KMS-11 (cell line): ENCODE data around the gene RRAS2.
"Not testable (repeated sequence)": the region's sequence is repeated elsewhere in the genome, so short reads cannot be mapped to it uniquely, and the experiment has no call there.

Experiments
- H2AFZ ChIP-seq: fragments of 200-600 bp; sonication (generic); 2 replicates; pipeline ENCODE4 v1.6.1; 2016; ENCODE audit warnings: antibody characterized with exemption, mixed run types, low read depth
- H3K27ac ChIP-seq: fragments of 200-600 bp; sonication (generic); 2 replicates; pipeline ENCODE4 v1.6.1; 2016; ENCODE audit warnings: mild to moderate bottlenecking, mixed run types
- H3K27me3 ChIP-seq: fragments of 200-600 bp; sonication (generic); 2 replicates; pipeline ENCODE4 v1.6.1; 2017; ENCODE audit warnings: mild to moderate bottlenecking, low read depth, mixed run types, moderate library complexity; ENCODE audit not compliant: insufficient read depth
- H3K36me3 ChIP-seq: fragments of 200-600 bp; sonication (generic); 2 replicates; pipeline ENCODE4 v1.6.1; 2017; ENCODE audit warnings: mild to moderate bottlenecking, mixed run types; ENCODE audit not compliant: insufficient read depth
- H3K4me1 ChIP-seq: fragments of 200-600 bp; sonication (generic); 2 replicates; pipeline ENCODE4 v1.6.1; 2016; ENCODE audit warnings: mild to moderate bottlenecking, low read depth, mixed run types; ENCODE audit not compliant: poor library complexity, severe bottlenecking
- H3K4me2 ChIP-seq: fragments of 200-600 bp; sonication (generic); 2 replicates; pipeline ENCODE4 v1.7.0; 2016; ENCODE audit warnings: mild to moderate bottlenecking, mixed run types
- H3K4me3 ChIP-seq: fragments of 200-600 bp; sonication (generic); IDR thresholded peaks from 2 replicates; pipeline ENCODE4 v1.6.1; 2017; ENCODE audit warnings: low read depth, low read length, mixed read lengths; ENCODE audit not compliant: insufficient read depth
- H3K79me2 ChIP-seq: fragments of 200-600 bp; sonication (generic); 2 replicates; pipeline ENCODE4 v1.6.1; 2016; ENCODE audit warnings: low read depth, mixed run types; ENCODE audit not compliant: insufficient read depth
- H3K9ac ChIP-seq: fragments of 200-600 bp; sonication (generic); 2 replicates; pipeline ENCODE4 v1.6.1; 2016; ENCODE audit warnings: mild to moderate bottlenecking, mixed run types
- H4K20me1 ChIP-seq: fragments of 200-600 bp; sonication (generic); 2 replicates; pipeline ENCODE4 v1.6.1; 2016; ENCODE audit warnings: mild to moderate bottlenecking, mixed run types; ENCODE audit not compliant: insufficient read depth
- CTCF ChIP-seq: fragments of 200-600 bp; sonication (generic); conservative IDR thresholded peaks from 2 replicates; pipeline ENCODE4 v1.6.1; 2017; ENCODE audit warnings: low read depth, mild to moderate bottlenecking, antibody characterized with exemption, low read length, moderate library complexity, mixed read lengths

RRAS2 gene

GRCh38 chr11:14347991-14348390, 11.0 kb downstream of the RRAS2 start:
- H3K79me2 ChIP-seq = no peaks in the 10 kb centered on the region; the same call in 1 of the 2 replicates
- no peak overlapping the region for H3K4me3 ChIP-seq
- H2AFZ ChIP-seq = no peak overlapping the region
- peaks cover 6% of the 10 kb centered on the region for H3K4me1 ChIP-seq
- H3K9ac ChIP-seq = no peak overlapping the region
- no peaks in the 10 kb centered on the region for H3K27me3 ChIP-seq
- no peaks in the 10 kb centered on the region for H3K36me3 ChIP-seq
- H3K4me2 ChIP-seq = no peak overlapping the region
- no peaks in the 10 kb centered on the region for H4K20me1 ChIP-seq
- no peak for TF ChIP-seq CTCF
- H3K27ac ChIP-seq = no peak overlapping the region

GRCh38 chr11:14347494-14347893, 11.5 kb downstream of the RRAS2 start:
- Histone ChIP-seq H3K4me2 (no peak overlapping the region), H4K20me1 (no peaks in the 10 kb centered on the region), H3K4me3 (no peak overlapping the region), H3K9ac (no peak overlapping the region), H3K36me3 (no peaks in the 10 kb centered on the region), H3K79me2 (no peaks in the 10 kb centered on the region; the same call in 1 of the 2 replicates), H3K4me1 (peaks cover 11% of the 10 kb centered on the region), H3K27ac (no peak overlapping the region), H3K27me3 (no peaks in the 10 kb centered on the region), H2AFZ (no peak overlapping the region)
- no peak for TF ChIP-seq CTCF

GRCh38 chr11:14346303-14346955, 12.6 kb downstream of the RRAS2 start:
- no peaks in the 10 kb centered on the region for H4K20me1 ChIP-seq
- no peak overlapping the region for H2AFZ ChIP-seq
- no peak overlapping the region for H3K9ac ChIP-seq
- no peaks in the 10 kb centered on the region for H3K36me3 ChIP-seq
- H3K27ac ChIP-seq = no peak overlapping the region
- no peaks in the 10 kb centered on the region for H3K27me3 ChIP-seq
- H3K4me2 ChIP-seq = no peak overlapping the region
- no peak for TF ChIP-seq CTCF
- H3K79me2 ChIP-seq = no peaks in the 10 kb centered on the region; the same call in 1 of the 2 replicates
- H3K4me3 ChIP-seq = no peak overlapping the region
- peaks cover 15% of the 10 kb centered on the region for H3K4me1 ChIP-seq

GRCh38 chr11:14345668-14346067, 13.3 kb downstream of the RRAS2 start:
- H3K79me2 ChIP-seq = no peaks in the 10 kb centered on the region; the same call in 1 of the 2 replicates
- no peak overlapping the region for H3K27ac ChIP-seq
- no peak for TF ChIP-seq CTCF
- no peak overlapping the region for H2AFZ ChIP-seq
- no peak overlapping the region for H3K9ac ChIP-seq
- H3K4me1 ChIP-seq = peaks cover 15% of the 10 kb centered on the region
- H3K36me3 ChIP-seq = no peaks in the 10 kb centered on the region
- no peaks in the 10 kb centered on the region for H4K20me1 ChIP-seq
- H3K27me3 ChIP-seq = no peaks in the 10 kb centered on the region
- H3K4me2 ChIP-seq = no peak overlapping the region
- H3K4me3 ChIP-seq = no peak overlapping the region

GRCh38 chr11:14345016-14345415, 14.0 kb downstream of the RRAS2 start:
- peaks cover 15% of the 10 kb centered on the region for H3K4me1 ChIP-seq
- H2AFZ ChIP-seq, H4K20me1 ChIP-seq, H3K4me2 ChIP-seq, H3K27ac ChIP-seq, H3K79me2 ChIP-seq, H3K27me3 ChIP-seq, H3K36me3 ChIP-seq, H3K9ac ChIP-seq, H3K4me3 ChIP-seq: not testable (repeated sequence)
